Measurements from ENCODE around the gene ARHGAP21. TPM values are rescaled to one million over a fixed set of nuclear protein-coding genes. Genes with fewer than 3 reads are reported as not detected.

The ARHGAP21 gene
- total RNA-seq, 1 experiment from 2014 or later = 16.2 TPM

DNA sequence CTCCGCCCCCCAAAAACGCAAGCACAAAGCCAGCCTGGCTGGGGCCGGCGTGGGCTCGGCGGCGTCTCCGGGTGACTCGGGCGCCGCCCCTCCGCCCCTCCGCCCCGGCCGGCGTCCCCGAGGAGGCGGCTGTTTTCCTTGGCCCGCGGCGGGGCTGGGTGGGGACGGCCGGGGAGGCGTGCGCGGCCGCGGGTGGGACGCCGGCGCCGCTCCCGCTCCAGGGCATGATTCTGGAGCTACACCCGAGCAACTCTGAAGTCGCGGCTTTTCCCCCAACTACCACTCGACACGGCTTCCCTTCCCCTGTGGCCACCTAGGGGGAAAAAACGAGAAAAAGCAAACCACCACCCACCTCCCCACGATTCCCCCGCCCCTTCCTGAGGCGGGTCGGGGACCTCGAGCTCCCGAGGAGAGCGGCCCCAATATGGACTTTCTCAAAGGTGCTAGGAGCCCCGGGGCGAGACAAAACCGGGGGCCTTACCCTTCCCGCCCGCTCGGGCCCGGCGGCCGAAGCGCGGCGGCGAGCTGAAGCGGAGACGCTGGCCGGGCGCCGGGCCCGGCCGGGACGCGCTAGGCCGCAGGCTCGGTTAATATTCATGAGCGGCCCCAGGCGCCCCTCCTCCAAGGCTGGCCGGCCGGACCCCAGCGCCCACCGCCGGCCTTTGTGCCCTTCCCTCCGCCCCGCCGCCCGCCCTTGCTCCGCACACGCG is 856 bp downstream of the ARHGAP21 start:
- DNase-seq (ENCODE audit: low spot score) = no peak

DNA sequence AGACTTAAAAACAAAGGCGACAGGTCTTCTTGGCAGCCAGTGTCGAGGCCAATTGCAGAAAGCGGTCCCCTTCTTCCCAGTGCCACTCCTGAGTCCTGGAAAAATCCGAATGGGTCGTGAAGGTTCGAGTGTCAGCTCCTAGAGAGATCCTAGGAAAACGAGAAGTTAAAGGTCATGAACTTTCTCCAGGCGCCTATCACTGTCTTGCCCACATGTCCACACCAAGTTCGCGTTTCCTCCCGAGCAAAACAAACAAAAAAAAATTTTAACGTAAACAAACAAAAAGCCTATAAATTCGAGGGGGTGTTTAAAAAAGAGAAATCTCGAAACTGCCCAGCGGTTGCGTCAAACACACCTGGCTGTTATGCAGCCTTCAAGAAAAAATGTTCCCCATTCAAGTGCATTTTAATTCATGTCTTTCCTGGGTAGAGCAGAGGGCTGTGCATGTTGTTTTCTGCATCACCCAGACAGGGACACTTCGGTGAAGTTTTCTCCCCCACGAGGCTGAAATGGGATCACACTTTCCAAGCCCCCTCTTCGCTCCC is 1.5 kb downstream of the ARHGAP21 start:
- no peak for DNase-seq (ENCODE audit: low spot score)

DNA sequence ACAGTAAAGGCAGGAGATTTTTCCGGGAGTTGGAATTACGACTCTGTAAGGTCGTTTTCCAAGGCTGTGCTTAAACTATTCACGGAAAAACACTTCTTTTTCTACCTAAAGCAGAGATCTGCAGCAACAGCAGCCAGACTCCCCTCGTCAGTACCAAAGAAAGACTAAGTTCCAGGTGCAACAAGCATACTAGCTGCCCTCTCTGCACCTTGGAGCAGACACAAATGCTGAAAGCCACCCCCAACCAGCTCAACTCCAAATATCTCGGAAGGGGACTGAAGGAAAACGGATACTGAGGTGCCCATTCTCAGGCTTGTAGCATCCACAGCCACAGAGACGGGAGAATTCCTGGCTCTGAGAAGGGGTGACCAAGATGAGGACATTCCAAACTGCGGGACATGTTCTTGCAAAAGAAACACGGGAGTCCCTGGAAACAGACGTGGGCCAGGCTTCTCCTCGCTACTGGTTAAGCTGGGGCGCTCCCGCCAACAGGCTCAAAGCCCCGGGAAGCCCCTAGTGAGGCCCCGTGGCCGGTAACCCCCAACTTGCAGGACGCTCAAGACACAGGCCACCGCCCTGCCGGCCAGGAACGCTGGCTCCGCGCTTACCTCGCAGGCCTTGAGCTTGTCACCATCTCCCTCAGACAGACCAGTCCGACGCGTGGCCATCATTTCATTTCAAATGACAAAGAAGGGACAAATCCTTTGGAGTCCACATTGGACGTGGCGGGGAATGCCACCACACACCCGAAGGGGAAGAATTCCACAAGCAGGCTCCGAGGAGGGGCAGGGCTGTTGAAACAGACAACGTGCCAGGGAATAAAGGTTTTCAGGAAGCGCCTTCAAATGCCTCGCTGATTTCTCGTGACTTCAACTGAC is 2.2 kb downstream of the ARHGAP21 start:
- no peak for DNase-seq (ENCODE audit: low spot score)

DNA sequence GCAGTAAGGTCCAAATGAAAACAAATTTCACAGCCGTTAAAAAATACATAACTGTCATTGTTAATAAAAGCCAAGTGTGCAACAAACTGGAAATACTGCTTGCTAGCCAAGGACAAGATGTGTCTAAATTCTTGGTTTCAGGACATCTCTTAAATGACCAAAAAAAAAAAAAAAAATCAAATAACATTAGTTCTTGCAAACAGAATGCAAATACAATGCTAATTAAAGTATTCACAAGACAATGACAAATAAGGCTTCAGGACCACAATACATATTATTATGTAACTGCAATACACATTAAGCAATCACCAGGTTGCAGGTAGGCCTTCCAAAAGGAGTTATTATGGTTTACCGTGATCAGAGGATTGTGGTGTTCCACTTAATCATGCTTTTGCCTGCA is 3.6 kb downstream of the ARHGAP21 start:
- DNase-seq (ENCODE audit: low spot score) = no peak

DNA sequence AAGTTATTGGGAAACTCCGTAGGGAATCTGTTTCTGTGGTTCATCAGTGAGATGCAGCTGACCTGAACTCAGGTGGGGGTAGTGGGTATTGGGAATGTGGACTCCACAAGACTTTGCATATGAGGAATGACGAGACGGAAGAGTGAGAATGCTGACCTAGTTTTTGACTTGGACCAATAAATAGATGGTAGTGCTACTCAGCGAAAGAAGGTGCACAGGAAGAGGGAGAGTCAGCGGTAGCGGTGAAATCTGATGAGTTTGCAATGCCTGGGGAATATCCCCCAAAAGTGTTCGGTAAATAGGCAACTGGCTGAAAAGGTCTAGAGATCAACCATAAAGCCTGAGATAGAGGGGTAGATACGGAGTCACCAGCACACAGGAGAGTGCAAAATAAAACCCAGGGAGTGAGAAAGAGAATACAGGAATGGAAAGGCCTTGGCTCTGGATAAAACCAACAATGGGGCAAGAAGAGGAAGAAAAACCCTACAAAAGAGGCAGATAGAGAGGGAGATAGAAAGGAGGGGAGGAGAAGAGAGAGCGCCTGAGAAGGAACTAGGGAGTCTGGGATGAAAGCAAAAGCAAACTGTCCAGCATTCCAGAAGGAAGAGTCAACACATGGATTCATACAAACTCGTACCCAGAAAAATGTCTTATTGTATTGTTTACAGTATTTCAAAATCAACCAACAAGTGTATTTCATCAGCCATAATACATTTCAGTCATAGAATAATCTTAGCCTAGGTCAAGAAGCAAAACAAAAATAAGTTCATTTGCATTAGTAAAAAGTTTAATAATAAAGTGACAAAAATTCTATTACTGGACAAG is 5.4 kb downstream of the ARHGAP21 start:
- DNase-seq (ENCODE audit: low spot score) = no peak

DNA sequence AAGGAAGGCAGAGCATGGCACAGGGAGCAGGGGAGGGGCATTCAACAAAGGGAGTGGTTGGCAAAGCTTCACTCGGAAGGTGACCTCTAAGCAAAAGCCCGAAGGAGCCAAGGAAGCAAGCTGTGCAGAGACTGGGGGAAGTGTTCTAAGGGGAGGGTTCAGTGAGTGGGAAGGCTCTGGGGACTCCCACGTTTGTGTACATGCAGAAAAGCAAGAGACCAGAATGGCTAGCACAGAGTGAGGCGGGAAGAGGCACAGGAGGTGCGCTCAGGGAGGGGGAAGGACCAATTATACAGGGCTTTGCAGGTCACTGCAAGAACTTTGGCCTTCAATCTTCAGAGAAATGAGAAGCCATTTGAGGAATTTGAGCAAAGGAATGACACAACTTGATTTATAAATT is 7.4 kb downstream of the ARHGAP21 start:
- no peak for DNase-seq (ENCODE audit: low spot score)

DNA sequence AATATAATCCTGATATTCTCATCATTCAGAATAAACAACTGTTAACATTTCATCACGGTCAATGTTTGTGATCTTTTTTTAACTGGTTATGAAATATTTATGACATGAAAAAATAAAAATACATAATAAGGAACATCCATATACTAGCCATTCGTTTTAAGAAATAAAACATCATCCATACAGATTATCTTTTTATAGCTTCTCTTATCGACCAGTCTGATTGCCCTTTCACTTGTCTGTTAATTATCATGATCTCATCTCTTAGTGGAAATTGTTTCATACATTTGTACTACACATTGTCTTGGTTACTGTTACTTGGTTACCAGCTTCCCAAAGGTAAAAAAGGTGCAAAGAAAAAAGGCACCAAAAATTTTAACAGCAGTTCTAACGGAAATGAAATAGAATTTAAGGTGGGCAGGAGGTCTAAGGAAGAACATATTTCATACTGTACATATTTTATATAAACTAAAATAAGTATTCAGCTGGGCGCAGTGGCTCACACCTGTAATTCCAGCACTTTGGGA is 8.4 kb downstream of the ARHGAP21 start:
- DNase-seq (ENCODE audit: low spot score) = no peak

DNA sequence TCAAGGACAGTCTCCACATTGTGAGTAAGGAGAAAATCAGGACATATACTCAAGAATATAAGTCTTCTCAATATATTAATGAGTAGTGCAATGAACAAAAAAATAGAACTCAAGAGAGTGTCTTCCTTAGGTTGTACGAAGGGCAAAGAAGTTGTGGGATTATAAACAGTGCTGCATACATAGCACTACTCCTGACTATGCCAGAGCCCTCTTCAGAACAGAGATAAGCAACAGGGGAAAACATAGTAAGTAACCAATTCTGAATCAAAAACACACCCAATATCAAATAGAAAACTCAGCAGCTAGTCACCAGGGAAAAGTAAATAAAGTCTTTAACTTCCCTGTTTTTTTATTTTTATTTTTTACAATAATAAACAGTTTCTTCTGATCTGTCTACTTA is 10.6 kb downstream of the ARHGAP21 start:
- DNase-seq (ENCODE audit: low spot score) = no peak

DNA sequence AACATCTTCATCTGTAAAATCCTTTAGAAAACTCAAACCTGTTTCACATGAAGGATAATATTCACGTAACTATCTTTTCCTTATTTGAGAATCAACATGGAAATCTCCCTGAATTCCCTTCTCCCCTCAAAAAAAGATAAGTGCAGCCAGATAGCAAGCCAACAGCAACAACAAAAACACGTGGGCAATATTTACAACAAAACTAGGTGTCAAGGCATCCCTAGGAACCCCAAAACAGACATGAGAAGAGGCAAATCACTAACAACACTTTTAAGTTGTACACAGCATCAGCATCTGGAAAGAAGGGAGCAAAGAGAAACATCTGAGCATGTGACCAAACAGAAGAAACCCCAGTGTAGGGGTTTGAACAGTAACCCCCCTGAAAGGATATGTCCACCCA is 12.2 kb downstream of the ARHGAP21 start:
- no peak for DNase-seq (ENCODE audit: low spot score)

DNA sequence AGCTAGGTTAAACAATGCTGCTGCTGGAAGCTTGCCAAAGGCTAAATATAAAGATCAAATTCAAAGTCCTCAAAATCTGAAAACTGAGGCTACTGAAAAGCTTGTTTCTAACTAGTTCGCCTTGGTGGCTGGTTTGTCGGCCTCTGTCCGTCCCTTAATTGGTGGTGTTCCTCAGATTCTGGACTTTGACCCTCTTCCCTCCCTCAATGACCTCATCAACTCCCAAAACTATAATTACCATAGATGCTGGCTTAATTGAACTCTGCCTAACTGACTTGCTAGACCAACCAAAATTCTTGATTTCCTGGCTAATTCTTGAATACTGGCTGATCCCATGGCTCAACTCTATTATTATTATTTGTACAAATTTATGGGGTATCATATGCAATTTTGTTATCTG is 15.6 kb downstream of the ARHGAP21 start:
- no peak for DNase-seq (ENCODE audit: low spot score)

DNA sequence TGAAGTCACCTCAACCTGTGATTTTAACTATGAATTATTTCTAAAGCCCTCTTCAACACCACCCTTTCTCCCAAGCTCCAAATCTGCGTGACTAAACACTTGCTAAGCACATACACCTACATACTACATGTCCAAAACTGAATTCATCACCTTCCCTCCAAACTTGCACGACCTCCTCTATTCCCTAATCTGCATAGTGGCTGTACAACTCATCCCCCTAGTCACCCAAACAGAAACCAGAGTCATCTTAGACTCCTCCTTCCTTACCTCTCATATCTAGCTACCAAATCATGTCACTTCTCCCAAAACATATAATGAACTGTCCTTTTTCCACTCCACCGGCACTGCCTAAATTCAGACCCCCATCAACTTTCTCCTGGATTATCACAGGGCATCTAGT is 16.2 kb downstream of the ARHGAP21 start:
- DNase-seq (ENCODE audit: low spot score) = no peak

DNA sequence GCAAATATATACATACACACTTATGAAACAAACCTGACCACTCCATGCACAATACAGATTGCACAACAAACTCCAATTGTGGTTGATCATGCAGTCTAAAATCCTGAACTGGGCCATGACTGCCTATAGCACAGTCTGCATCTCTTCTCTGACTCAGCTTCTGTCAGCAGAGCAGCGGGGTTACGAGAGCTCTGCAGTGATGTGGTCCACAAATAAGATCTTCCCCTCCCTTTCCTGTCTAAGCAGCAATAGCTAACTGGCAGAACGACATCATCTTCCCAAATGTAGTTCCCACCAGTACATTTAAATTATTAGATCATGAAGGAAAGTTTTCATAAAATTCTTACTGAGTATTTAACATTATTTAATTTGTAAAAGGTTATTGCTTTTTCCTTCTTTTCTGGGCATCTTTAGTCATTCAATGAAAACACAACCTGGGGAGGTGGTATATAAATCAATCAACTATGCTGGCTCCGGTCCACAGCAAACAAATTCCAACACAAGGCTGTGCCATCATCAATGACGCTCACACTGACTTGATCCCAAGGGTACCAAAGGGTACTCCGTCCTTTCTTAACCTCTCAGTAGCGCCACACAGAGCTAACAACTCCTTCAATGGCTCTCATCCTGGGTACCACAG is 17.1 kb downstream of the ARHGAP21 start:
- peak; percentile 74 for DNase-seq (ENCODE audit: low spot score)

DNA sequence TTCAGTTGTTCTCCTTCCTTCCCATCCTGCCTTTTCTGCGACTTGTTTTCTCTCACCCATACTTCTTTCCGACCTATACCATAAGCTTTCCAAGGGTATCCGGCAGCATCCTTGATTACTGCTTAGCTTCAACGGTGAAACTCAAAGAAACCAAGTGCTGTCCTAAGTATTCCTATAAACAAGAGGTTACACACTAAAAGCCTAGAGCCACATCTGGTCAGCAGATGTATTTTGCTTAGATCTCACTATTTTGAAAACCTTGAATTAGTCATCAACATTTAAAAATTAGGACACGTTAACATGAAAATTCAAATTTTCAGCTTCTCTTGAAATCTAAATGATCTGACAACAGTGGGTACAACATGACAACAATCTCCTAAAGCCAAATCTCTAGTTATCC is 20.0 kb downstream of the ARHGAP21 start:
- DNase-seq (ENCODE audit: low spot score) = no peak

DNA sequence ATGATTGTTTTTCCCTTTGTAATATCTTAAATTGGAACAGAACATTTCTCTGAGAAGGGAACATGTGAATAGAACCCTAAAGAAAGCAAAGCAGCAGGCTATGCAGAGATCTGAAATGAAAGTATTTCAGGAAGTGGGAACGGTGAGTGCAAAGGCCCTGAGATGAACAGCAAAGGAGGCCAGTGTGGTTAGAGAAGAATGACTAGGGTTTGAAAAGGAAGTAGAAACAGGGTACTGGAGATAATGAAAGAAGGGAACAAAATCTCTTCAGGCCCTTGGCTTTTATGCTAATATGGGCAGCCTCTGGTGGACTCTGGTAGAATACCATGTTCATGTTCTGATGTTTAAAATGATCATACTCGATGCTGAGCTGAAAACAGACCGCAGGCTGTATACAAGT is 22.2 kb downstream of the ARHGAP21 start:
- no peak for DNase-seq (ENCODE audit: low spot score)

DNA sequence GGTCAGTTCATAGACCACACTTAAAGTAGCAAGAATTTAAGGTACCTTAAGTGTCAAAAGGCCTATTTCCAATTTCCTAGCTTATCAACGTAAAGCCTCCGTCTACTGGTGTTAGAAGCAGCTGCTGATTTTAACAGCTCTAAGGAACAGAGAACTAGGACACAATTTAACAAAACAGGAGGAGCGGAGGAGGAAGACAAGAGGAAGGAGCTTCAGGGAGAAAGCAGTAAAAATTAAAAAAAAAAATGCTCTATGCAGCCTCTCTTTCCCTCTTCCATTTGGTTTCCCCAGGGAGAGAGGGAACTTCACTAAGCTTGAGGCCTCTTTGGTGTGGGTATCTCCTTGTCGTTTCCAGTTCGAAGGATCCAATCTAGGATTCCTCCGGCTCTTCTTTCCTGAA is 22.7 kb downstream of the ARHGAP21 start:
- DNase-seq (ENCODE audit: low spot score) = no peak

DNA sequence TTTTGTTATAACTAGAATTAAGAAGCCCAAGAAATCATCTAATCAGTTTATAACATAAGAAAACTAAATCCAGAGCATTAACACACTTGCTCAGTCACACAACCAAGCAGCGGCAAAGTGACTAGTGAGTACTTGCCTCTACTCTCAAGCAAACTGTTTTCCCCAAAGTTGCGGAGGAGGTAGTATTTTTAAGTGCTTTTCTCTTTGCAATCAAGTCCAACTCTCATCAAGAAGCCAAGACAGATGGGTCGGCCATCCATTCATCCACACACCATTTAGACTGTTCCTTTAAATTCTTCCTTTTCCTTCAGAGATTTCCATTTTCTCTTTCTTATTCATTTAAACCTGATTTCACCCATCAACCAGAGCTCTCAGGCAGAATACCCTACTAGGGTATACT is 25.4 kb downstream of the ARHGAP21 start:
- no peak for DNase-seq (ENCODE audit: low spot score)

DNA sequence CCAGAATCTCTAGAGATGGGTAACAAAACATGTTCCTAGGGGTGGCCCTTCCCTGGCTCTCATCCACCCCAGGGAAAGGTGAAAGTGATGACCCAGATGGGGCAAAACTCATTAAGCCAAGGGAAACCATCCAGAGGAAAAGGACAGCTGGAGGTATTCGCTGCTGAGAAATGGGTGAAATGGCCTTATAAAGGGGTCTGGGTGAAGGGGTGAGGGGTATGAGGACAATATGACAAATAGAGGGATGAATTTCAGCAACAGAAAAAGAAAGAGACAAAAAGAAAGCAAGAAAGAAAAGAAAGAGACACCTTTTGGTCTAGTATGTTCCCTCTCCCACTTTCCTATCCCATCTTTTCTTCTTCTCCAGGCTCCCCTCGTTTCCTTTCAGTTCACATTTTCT is 26.6 kb downstream of the ARHGAP21 start:
- DNase-seq (ENCODE audit: low spot score) = no peak

DNA sequence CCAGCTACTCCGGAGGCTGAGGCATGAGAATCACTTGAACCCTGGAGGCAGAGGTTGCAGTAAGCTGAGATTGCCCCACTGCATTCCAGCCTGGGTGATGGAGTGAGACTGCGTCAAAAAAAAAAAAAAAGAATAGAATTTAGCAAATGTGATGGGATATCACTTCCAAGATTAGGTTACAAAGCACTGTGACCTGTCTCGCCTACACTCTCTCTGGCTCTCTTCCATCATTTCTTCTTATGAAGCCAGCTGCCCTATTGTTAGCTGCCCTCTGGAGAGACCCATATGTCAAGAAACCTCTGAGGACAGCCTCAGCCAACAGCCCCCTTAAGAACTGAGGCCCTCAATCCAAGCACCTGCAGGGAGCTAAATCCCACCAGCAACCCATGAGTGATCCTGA is 28.2 kb downstream of the ARHGAP21 start:
- DNase-seq (ENCODE audit: low spot score) = no peak

DNA sequence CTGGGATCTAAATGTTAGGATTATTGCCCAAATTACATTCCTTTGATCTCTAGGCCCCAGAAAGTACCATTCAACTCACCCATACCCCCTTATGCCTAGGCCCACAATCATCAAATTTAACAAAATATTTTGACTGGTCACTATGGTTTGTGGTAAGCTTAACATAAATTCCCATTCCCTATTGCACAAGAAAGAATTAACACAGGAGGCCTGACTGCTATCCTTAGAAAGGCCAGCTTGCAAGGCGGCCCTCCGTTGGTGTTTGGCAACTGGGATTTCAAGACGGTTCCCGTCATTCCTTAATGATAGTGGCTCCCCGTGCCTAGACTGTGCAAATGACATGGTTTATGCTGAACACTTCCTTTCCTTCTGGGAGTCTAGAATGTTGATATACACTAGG is 29.6 kb downstream of the ARHGAP21 start:
- no peak for DNase-seq (ENCODE audit: low spot score)

DNA sequence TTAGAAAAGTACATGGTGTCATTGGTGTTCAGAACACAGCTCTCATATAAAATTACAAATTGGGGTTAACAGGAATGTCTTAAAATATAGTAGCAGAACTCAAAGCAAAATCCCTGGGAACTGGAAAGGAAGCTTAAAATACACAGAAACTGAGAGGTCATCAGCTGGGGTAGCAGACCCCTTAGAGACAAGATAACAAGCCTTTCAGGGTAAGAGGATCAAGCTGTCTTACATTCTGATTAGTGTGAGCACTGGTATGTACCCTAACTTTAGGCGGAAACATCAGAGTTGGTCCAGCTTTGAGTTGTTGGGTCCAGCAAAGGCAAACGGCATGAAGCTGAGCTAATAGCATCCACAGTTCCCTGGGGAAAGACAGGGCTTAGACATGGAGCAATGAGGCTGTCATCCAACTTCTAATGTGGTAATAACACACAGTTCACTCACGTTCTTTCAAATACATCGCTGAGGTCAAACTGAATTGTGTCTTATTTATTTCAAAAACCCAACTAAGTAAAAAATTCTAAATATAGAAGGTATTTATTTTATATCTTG is 32.6 kb downstream of the ARHGAP21 start:
- DNase-seq (ENCODE audit: low spot score) = no peak

DNA sequence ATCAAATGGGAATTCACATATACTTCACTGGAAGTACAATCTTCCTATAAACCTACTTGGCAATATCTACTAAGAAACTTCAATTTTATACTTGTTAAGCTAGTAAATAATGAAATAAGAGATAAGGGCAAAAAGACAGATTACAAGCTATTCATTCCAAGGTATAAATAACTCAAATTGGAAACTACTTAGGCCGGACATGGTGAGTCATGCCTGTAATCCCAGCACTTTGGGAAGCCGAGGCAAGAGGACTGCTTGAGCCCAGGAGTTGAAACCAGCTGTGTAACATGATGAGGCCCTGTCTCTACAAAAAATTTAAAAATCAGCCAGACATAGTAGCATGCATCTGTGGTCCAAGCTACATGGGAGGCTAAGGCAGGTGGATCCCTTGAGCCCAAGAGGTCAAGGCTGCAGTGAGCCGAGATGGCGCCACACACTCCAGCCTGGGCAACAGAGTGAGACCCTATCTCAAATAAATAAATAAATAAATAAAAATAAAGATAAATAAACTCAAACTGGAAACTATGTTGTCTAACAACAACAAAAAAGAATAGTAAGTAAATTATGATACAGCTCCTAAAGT is 37.6 kb downstream of the ARHGAP21 start:
- no peak for DNase-seq (ENCODE audit: low spot score)
